Neural crest cell (in vitro differentiated cells): ENCODE measurements around the gene PPP1R13B. TPM values are rescaled to one million over a fixed set of nuclear protein-coding genes. Genes with fewer than 3 reads are reported as not detected.

Source experiments
- DNase-seq: peaks from one replicate; pipeline ENCODE4 v3.0.0; 2021; ENCODE audit warnings: low read depth, mixed read lengths, low spot score
- H3K27ac Mint-ChIP-seq: one replicate; pipeline ENCODE4 v1.8.0; 2021; ENCODE audit warnings: mild to moderate bottlenecking, mixed read lengths; ENCODE audit not compliant: unreplicated experiment
- H3K27me3 Mint-ChIP-seq: 2 replicates; pipeline ENCODE4 v1.8.0; 2021; ENCODE audit warnings: low read depth, mild to moderate bottlenecking, mixed read lengths
- H3K36me3 Mint-ChIP-seq: 2 replicates; pipeline ENCODE4 v1.8.0; 2021; ENCODE audit warnings: low read depth, mild to moderate bottlenecking, mixed read lengths
- H3K4me1 Mint-ChIP-seq: 2 replicates; pipeline ENCODE4 v1.8.0; 2021; ENCODE audit warnings: mixed read lengths
- H3K4me3 Mint-ChIP-seq: one replicate; pipeline ENCODE4 v1.8.0; 2021; ENCODE audit warnings: mild to moderate bottlenecking, mixed read lengths
- H3K9me3 Mint-ChIP-seq: 2 replicates; pipeline ENCODE4 v1.8.0; 2021; ENCODE audit warnings: mixed read lengths
- total RNA-seq: library from RNA; stranded (reverse); gene quantifications from 2 replicates; pipeline ENCODE4 v1.2.1, GENCODE V29; 2021
- TF ChIP-seq, protein P1 (sequence below): fragments of 200-600 bp; sonication (generic); conservative IDR thresholded peaks from 2 replicates; pipeline ENCODE4 v1.5.0; 2021; ENCODE audit warnings: antibody characterized with exemption, mild to moderate bottlenecking

The PPP1R13B gene
- total RNA-seq, 1 donor from 2014 or later = 6.8 TPM

DNA sequence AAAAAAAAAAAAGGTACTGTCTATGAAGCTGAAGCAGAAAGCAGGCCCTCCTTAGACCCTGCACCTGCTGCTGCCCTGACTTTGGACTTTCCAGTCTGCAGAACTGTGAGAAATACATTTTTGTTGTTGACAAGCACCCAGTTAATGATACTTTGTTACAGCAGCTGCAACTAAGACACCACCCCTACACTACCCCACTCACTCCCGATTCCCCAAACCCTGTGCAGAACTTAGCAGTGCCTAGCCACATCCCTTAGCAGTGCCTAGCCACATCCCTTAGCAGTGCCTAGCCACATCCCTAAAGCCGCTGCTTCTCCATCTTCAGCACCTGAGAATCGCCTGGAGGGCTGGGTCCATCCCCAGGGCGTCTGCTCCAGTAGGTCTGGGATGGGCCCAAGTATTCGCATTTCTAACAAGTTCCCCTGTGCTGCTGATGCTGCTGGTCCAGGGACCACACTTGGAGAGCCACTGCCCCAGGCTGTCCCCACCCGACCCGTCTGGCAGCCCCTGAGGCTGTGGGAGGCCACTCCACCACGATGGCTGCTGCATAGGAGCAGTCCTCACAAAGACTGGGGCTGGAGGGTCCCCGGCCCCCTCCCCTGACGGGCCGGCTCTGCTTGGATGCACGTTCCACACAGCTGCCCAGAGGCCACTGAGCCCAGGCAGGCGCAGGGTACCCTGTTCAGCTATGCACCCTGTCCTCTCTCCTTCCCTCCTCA is 10.8 kb upstream of the PPP1R13B start:
- Mint-ChIP-seq H3K36me3 (no peaks in the 10 kb centered on the region), H3K27me3 (peaks cover 5% of the 10 kb centered on the region), H3K9me3 (no peaks in the 10 kb centered on the region), H3K4me1 (peaks cover 20% of the 10 kb centered on the region), H3K4me3 (no peak overlapping the region), H3K27ac (no peak overlapping the region)
- TF ChIP-seq, protein P1, sequence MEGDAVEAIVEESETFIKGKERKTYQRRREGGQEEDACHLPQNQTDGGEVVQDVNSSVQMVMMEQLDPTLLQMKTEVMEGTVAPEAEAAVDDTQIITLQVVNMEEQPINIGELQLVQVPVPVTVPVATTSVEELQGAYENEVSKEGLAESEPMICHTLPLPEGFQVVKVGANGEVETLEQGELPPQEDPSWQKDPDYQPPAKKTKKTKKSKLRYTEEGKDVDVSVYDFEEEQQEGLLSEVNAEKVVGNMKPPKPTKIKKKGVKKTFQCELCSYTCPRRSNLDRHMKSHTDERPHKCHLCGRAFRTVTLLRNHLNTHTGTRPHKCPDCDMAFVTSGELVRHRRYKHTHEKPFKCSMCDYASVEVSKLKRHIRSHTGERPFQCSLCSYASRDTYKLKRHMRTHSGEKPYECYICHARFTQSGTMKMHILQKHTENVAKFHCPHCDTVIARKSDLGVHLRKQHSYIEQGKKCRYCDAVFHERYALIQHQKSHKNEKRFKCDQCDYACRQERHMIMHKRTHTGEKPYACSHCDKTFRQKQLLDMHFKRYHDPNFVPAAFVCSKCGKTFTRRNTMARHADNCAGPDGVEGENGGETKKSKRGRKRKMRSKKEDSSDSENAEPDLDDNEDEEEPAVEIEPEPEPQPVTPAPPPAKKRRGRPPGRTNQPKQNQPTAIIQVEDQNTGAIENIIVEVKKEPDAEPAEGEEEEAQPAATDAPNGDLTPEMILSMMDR = no peak
- no peak for DNase-seq

DNA sequence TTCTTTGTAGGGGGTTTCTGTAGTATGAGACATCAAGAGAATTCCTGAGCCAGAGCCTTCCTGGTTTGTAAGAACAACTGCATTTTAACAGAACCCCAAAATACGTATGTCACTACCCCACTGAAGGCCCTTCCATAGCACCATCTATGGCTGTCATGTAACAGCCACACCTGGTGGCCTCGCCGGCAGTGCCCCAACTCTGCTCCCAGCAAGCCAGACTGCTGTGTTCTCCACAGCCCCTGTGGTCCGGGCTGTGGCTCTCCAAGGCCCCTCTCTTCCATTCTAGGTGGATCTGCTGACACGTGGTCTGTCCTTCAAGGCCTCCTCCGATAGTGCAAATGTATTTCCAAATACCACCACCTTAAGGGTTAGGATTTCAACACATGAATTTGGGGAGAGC is 9.9 kb upstream of the PPP1R13B start:
- H3K27ac Mint-ChIP-seq = no peak overlapping the region
- TF ChIP-seq, protein P1 = no peak
- DNase-seq = no peak
- no peaks in the 10 kb centered on the region for H3K36me3 Mint-ChIP-seq
- no peak overlapping the region for H3K4me3 Mint-ChIP-seq
- peaks cover 20% of the 10 kb centered on the region for H3K4me1 Mint-ChIP-seq
- peaks cover 8% of the 10 kb centered on the region for H3K27me3 Mint-ChIP-seq
- no peaks in the 10 kb centered on the region for H3K9me3 Mint-ChIP-seq

DNA sequence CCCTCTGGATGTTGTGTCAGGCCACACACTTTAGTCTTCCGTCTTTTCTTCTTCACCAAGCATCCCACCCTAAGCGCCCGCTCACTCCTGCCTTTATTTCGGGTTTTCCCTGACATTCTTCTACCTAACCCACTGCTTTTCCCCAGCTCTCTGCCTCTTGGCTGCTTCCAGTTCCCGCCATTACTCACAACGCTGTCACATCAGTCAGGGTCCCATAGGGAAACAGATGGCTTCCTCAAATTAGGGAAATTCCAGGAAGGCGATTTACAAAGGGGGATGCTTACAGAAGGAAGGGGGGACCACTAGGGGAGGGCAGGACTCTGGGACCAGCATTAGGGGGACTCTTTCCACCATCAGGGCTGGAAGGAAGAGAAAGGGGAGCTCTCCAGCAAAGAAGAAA is 9.2 kb upstream of the PPP1R13B start:
- no peak overlapping the region for H3K4me3 Mint-ChIP-seq
- H3K36me3 Mint-ChIP-seq = no peaks in the 10 kb centered on the region
- DNase-seq = no peak
- H3K9me3 Mint-ChIP-seq = no peaks in the 10 kb centered on the region
- TF ChIP-seq, protein P1 = no peak
- H3K27ac Mint-ChIP-seq = no peak overlapping the region
- H3K4me1 Mint-ChIP-seq = peaks cover 20% of the 10 kb centered on the region
- peaks cover 11% of the 10 kb centered on the region for H3K27me3 Mint-ChIP-seq

GRCh38 chr14:103856105-103856504 is 8.7 kb upstream of the PPP1R13B start:
- Mint-ChIP-seq H3K9me3 (no peaks in the 10 kb centered on the region), H3K36me3 (no peaks in the 10 kb centered on the region), H3K4me1 (peaks cover 20% of the 10 kb centered on the region), H3K27ac (no peak overlapping the region), H3K4me3 (no peak overlapping the region), H3K27me3 (peaks cover 11% of the 10 kb centered on the region)
- TF ChIP-seq, protein P1 = no peak
- no peak for DNase-seq

DNA sequence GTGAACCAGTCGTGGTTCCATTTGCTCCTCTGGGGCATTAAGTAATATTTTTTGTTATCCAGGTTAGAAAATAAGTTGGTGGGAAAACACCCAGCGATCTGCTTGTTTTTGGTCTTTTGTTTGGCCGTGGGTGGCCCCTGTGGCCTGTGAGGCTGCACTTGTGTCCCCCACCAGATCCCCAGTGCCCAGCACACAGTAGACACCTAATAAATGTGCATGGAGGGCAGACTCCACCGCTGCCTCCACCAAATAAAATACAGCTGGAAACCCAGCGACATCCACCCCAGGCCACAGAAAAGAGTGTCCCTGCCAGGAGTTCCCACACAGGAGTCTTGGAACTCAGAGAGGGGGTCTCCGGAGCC is 8.3 kb upstream of the PPP1R13B start:
- Mint-ChIP-seq H3K36me3 (no peaks in the 10 kb centered on the region), H3K27ac (no peak overlapping the region), H3K4me3 (no peak overlapping the region), H3K4me1 (peaks cover 20% of the 10 kb centered on the region), H3K27me3 (peaks cover 11% of the 10 kb centered on the region), H3K9me3 (no peaks in the 10 kb centered on the region)
- no peak for DNase-seq
- TF ChIP-seq, protein P1 = no peak
